Thoracic aorta (tissue), 2 donors: Measurements from ENCODE around the gene SPAAR. TPM values are rescaled to one million over a fixed set of nuclear protein-coding genes. Genes with fewer than 3 reads are reported as not detected.

Experiments
- ATAC-seq: fragments of 150-250 bp; one replicate; pipeline ENCODE4 v1.8.0; 2017; ENCODE audit warnings: low read depth; ENCODE audit not compliant: insufficient number of reproducible peaks, low FRiP score
- DNase-seq: peaks from one replicate; pipeline ENCODE4 v3.0.0-alpha.2; 2020; ENCODE audit warnings: low spot score
- H3K27ac ChIP-seq, 2 donors: fragments of 200-600 bp; sonication (generic); 1 replicate in 1 of 2; 2 replicates in 1 of 2; pipeline ENCODE4 v1.5.1; 2016; ENCODE audit warnings: mild to moderate bottlenecking in 2 of 2, moderate library complexity in 2 of 2
- H3K27me3 ChIP-seq: fragments of 200-600 bp; sonication (generic); replicated peaks from 2 replicates; pipeline ENCODE4 v1.6.0; 2016; ENCODE audit warnings: mild to moderate bottlenecking; ENCODE audit not compliant: insufficient read depth
- H3K36me3 ChIP-seq: fragments of 200-600 bp; sonication (generic); one replicate; pipeline ENCODE4 v1.5.1; 2016
- H3K4me1 ChIP-seq, 2 donors: fragments of 200-600 bp; sonication (generic); 1 replicate in 1 of 2; 2 replicates in 1 of 2; pipeline versions ENCODE4 v1.5.1 to v1.6.0; 2016; ENCODE audit warnings: low read depth in 2 of 2, mild to moderate bottlenecking in 1 of 2; ENCODE audit not compliant: control insufficient read depth in 1 of 2
- H3K4me3 ChIP-seq: fragments of 200-600 bp; sonication (generic); 2 replicates; pipeline ENCODE4 v1.5.1; 2016; ENCODE audit warnings: mild to moderate bottlenecking
- H3K9me3 ChIP-seq: fragments of 200-600 bp; sonication (generic); 2 replicates; pipeline ENCODE4 v1.5.1; 2016
- CTCF ChIP-seq: fragments of 200-600 bp; sonication (generic); IDR thresholded peaks from one replicate; pipeline ENCODE4 v1.5.1; 2019; ENCODE audit warnings: antibody characterized with exemption
- total RNA-seq, 2 donors: library from RNA; depleted of rRNA; stranded (reverse); fragments of >200 nt; gene quantifications; one replicate each; pipeline versions ENCODE4 v1.1.0 to v1.2.3, GENCODE V29; 2016

SPAAR gene
- total RNA-seq, 2 donors from 2014 or later, result 3.2 to 4.9 TPM

- no peak for TF ChIP-seq CTCF
- Histone ChIP-seq H3K9me3 (no peaks in the 10 kb centered on the region), H3K36me3 (no peaks in the 10 kb centered on the region), H3K27ac (no peak overlapping the region), H3K4me1 (no peaks in the 10 kb centered on the region), H3K27me3 (peaks cover 4% of the 10 kb centered on the region), H3K4me3 (no peak overlapping the region)
- ATAC-seq (no peak), DNase-seq (no peak)
These were observed 44.5 kb upstream of the SPAAR start for GRCh38 chr9:35864695-35865255.

- DNase-seq, result no peak
- Histone ChIP-seq H3K27me3 (peaks cover 4% of the 10 kb centered on the region), H3K9me3 (no peaks in the 10 kb centered on the region), H3K27ac (no peak overlapping the region), H3K36me3 (no peaks in the 10 kb centered on the region), H3K4me1 (no peaks in the 10 kb centered on the region), H3K4me3 (no peak overlapping the region)
- no peak for ATAC-seq
- no peak for TF ChIP-seq CTCF
These were observed 41.8 kb upstream of the SPAAR start for GRCh38 chr9:35867538-35867937.

GRCh38 chr9:35868933-35869332 lies 40.4 kb upstream of the SPAAR start:
- Histone ChIP-seq H3K36me3 (no peaks in the 10 kb centered on the region), H3K9me3 (no peaks in the 10 kb centered on the region), H3K4me3 (no peak overlapping the region), H3K27ac (no peak overlapping the region), H3K27me3 (peaks cover 4% of the 10 kb centered on the region), H3K4me1 (no peaks in the 10 kb centered on the region)
- DNase-seq (no peak), ATAC-seq (no peak)
- TF ChIP-seq CTCF, result no peak

GRCh38 chr9:35869621-35870216 lies 39.6 kb upstream of the SPAAR start:
- no peak for ATAC-seq
- Histone ChIP-seq H3K4me3 (no peak overlapping the region), H3K36me3 (no peaks in the 10 kb centered on the region), H3K4me1 (no peaks in the 10 kb centered on the region), H3K9me3 (no peaks in the 10 kb centered on the region), H3K27ac (no peak overlapping the region), H3K27me3 (peaks cover 4% of the 10 kb centered on the region)
- DNase-seq, result no peak
- no peak for TF ChIP-seq CTCF

GRCh38 chr9:35870351-35870923 lies 38.9 kb upstream of the SPAAR start, which contains the start of gene OR13J1:
OR13J1 (minus strand) TSS chr9:35870401; CDS start chr9:35870401, 0 bp downstream.
- Histone ChIP-seq H3K4me1 (no peaks in the 10 kb centered on the region), H3K27ac (no peak within 1 kb of the TSS), H3K4me3 (no peak within 1 kb of the TSS), H3K9me3 (no peaks in the 10 kb centered on the region), H3K36me3 (no peaks in the 10 kb centered on the region), H3K27me3 (peaks cover 4% of the 10 kb centered on the region)
- DNase-seq (no peak), ATAC-seq (no peak)
- no peak for TF ChIP-seq CTCF
